ENCODE data around the gene BEST4. TPM values are rescaled to one million over a fixed set of nuclear protein-coding genes. Genes with fewer than 3 reads are reported as not detected.

Gene BEST4
- total and polyA plus RNA-seq, 2 of the 13 experiments (the other 11 are each of a cell fraction or from before 2014, with no cell fraction given) = 0.77 to 1.4 TPM

GRCh38 chr1:44810101-44810761 is 22.3 kb upstream of the BEST4 start:
- Histone ChIP-seq H3K9ac (ENCODE audit: insufficient read depth, low read depth, low read length) (peak overlapping the region; percentile 99), H3K36me3 (replicated peaks in 1 of 2; ENCODE audit: control insufficient read depth in 1 of 2, insufficient read depth in 2 of 2, low read length in 2 of 2) (peaks cover 0 to 10% of the 10 kb centered on the region in 2 experiments; a peak in 1 of 5 replicates), H3K9me3 (ENCODE audit: low read length) (no peaks in the 10 kb centered on the region), H4K20me1 (ENCODE audit: insufficient read depth, low read length) (no peaks in the 10 kb centered on the region), H2AFZ (ENCODE audit: low read length) (no peak overlapping the region), H3K27me3 (ENCODE audit: control insufficient read depth in 1 of 2, insufficient read depth in 2 of 2, low read length in 2 of 2) (no peaks in the 10 kb centered on the region), H3K27ac (ENCODE audit: extremely low read length, insufficient read depth, low read length) (peak overlapping the region; percentile 100), H3K79me2 (ENCODE audit: insufficient read depth, low read length) (peaks cover 11% of the 10 kb centered on the region), H3K4me1 (ENCODE audit: insufficient read depth, low read length) (peaks cover 76% of the 10 kb centered on the region), H3K4me3 (replicated peaks in 1 of 3; ENCODE audit: insufficient read depth in 1 of 3, low read depth in 2 of 3, low read length in 3 of 3) (peak overlapping the region in 1 of 3 experiments; percentile 87; a peak in 1 of 6 replicates), H3K4me2 (ENCODE audit: low read depth, low read length) (peak overlapping the region; percentile 98)
- no TSS peak for BruUV-seq (replicated peaks)
- DNase-seq (ENCODE audit: low spot score) (no peak), ATAC-seq (no peak), FAIRE-seq (no peak)
- in situ Hi-C loops (cut with HindIII; ENCODE audit: extremely low pct_ligation_motif_present, low pct_unique_long_range_greater_than_20kb) = no loop called here
- 91% methylated on average over 4 of the region's 12 CpGs for WGBS (ENCODE audit: low lambda C conversion rate)
- intact Hi-C loops (cut with micrococcal nuclease; ENCODE audit: unreplicated experiment) = no loop called here
- POLR2A ChIA-PET = interaction anchor here (1.8 to 12.9 kb wide), 11 partner anchors 11 to 493 kb away, joined by 3 to 570 read pairs (median 28); partner anchors contain the start of genes EIF2B3, HECTD3, PLK3 and RPS8
- CTCF ChIA-PET (ENCODE audit: low intra/inter-chr PET ratio, low total read pairs) = interaction anchor here (1.0 kb wide), 1 partner anchor 10 kb away, joined by 3 read pairs; the partner anchor contains the start of gene PLK3
- TF ChIP-seq ZNF678 (CRISPR knock-in tag; IDR thresholded peaks at IDR 0.05) (no peak), ZNF891 (CRISPR knock-in tag; IDR thresholded peaks at IDR 0.05) (no peak), ZNF776 (CRISPR knock-in tag; IDR thresholded peaks at IDR 0.05) (no peak), ZNF558 (CRISPR knock-in tag; IDR thresholded peaks at IDR 0.05; ENCODE audit: borderline replicate concordance) (no peak), NR2F6 (IDR thresholded peaks at IDR 0.05) (no peak), NR2F6 (CRISPR knock-in tag; IDR thresholded peaks at IDR 0.05) (no peak), ZKSCAN1 (IDR thresholded peaks at IDR 0.05; ENCODE audit: low read length) (no peak), IRX3 (CRISPR knock-in tag; IDR thresholded peaks at IDR 0.05; ENCODE audit: borderline replicate concordance, low read depth) (no peak), HNF4A (CRISPR knock-in tag; IDR thresholded peaks at IDR 0.05) (no peak), SP4 (CRISPR knock-in tag; IDR thresholded peaks at IDR 0.05) (no peak), ZNF589 (CRISPR knock-in tag; conservative IDR thresholded peaks at IDR 0.05) (no peak), RBFOX2 (IDR thresholded peaks at IDR 0.05; ENCODE audit: low read depth, low read length) (0 out of 2 replicates have a peak, but pooled peaks have one; percentile 12), SP2 (CRISPR knock-in tag; IDR thresholded peaks at IDR 0.05) (no peak), ZNF256 (CRISPR knock-in tag; conservative IDR thresholded peaks at IDR 0.05) (no peak), ZNF768 (CRISPR knock-in tag; IDR thresholded peaks at IDR 0.05) (0 out of 2 replicates have a peak, but pooled peaks have one; percentile 17), ZNF841 (CRISPR knock-in tag; IDR thresholded peaks at IDR 0.05; ENCODE audit: borderline replicate concordance) (no peak), SAP130 (CRISPR knock-in tag; IDR thresholded peaks at IDR 0.05; ENCODE audit: low read depth) (no peak), SNRNP70 (IDR thresholded peaks at IDR 0.05; ENCODE audit: low read depth, low read length) (no peak), BATF2 (CRISPR knock-in tag; IDR thresholded peaks at IDR 0.05) (no peak), BCL6 (CRISPR knock-in tag; IDR thresholded peaks at IDR 0.05) (no peak)
- TF ChIP-seq, protein P1, sequence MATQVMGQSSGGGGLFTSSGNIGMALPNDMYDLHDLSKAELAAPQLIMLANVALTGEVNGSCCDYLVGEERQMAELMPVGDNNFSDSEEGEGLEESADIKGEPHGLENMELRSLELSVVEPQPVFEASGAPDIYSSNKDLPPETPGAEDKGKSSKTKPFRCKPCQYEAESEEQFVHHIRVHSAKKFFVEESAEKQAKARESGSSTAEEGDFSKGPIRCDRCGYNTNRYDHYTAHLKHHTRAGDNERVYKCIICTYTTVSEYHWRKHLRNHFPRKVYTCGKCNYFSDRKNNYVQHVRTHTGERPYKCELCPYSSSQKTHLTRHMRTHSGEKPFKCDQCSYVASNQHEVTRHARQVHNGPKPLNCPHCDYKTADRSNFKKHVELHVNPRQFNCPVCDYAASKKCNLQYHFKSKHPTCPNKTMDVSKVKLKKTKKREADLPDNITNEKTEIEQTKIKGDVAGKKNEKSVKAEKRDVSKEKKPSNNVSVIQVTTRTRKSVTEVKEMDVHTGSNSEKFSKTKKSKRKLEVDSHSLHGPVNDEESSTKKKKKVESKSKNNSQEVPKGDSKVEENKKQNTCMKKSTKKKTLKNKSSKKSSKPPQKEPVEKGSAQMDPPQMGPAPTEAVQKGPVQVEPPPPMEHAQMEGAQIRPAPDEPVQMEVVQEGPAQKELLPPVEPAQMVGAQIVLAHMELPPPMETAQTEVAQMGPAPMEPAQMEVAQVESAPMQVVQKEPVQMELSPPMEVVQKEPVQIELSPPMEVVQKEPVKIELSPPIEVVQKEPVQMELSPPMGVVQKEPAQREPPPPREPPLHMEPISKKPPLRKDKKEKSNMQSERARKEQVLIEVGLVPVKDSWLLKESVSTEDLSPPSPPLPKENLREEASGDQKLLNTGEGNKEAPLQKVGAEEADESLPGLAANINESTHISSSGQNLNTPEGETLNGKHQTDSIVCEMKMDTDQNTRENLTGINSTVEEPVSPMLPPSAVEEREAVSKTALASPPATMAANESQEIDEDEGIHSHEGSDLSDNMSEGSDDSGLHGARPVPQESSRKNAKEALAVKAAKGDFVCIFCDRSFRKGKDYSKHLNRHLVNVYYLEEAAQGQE (IDR thresholded peaks at IDR 0.05; ENCODE audit: borderline replicate concordance in 1 of 2, low read depth in 1 of 2, low read length in 2 of 2) = no peak

Measured in HepG2 (cell line).